Psoas muscle (tissue), 8 donors: Measurements from ENCODE around the gene B4GALT1. TPM values are rescaled to one million over a fixed set of nuclear protein-coding genes. Genes with fewer than 3 reads are reported as not detected.

Source experiments
- ATAC-seq, 4 donors: fragments of 200-7000 bp; cut with Tn5 transposase; one replicate each; pipeline ENCODE4 v1.9.1; 2020; ENCODE audit warnings: moderate library complexity in 3 of 4, mild to moderate bottlenecking in 2 of 4
- DNase-seq, 2 donors: peaks; one replicate each; pipeline ENCODE4 v3.0.0-alpha.2; 2020
- H3K27ac ChIP-seq: fragments of 200-600 bp; one replicate; pipeline ENCODE4 v1.8.0; 2022
- H3K27me3 ChIP-seq, 3 donors: fragments of 200-600 bp in 1 of 3; one replicate each; pipeline versions ENCODE4 v1.6.1 to v1.8.0; 2013 to 2022; ENCODE audit warnings: low read length in 2 of 3, mild to moderate bottlenecking in 2 of 3, moderate library complexity in 1 of 3; ENCODE audit not compliant: insufficient read depth in 3 of 3
- H3K36me3 ChIP-seq, 2 donors: fragments of 200-600 bp in 1 of 2; one replicate each; pipeline versions ENCODE4 v1.6.1 to v1.8.0; 2013 to 2022; ENCODE audit warnings: low read depth in 1 of 2, mild to moderate bottlenecking in 1 of 2, moderate library complexity in 1 of 2; ENCODE audit not compliant: insufficient read depth in 1 of 2
- H3K4me1 ChIP-seq: fragments of 200-600 bp; one replicate; pipeline ENCODE4 v1.8.0; 2022
- H3K4me3 ChIP-seq: fragments of 200-600 bp; one replicate; pipeline ENCODE4 v1.8.0; 2022; ENCODE audit warnings: mild to moderate bottlenecking
- H3K9me3 ChIP-seq: fragments of 200-600 bp; one replicate; pipeline ENCODE4 v1.8.0; 2022
- CTCF ChIP-seq: fragments of 200-600 bp; IDR thresholded peaks from one replicate; pipeline ENCODE4 v1.8.0; 2022; ENCODE audit warnings: antibody characterized with exemption
- WGBS, 3 donors: extraction: QIAGEN DNeasy Blood & Tissue Kit; methylation state at CpG; one replicate each; pipeline versions ENCODE4 v1.1.6 to v1.1.7; 2013; 5-methylcytosine and 5-hydroxymethylcytosine counted together
- intact Hi-C, 2 donors: fragments of 100-400 bp; cut with DNase I; formaldehyde crosslinking; loops; one replicate each; pipeline versions ENCODE4 v1.11.0 to v1.14.2; 2022
- polyA plus RNA-seq, 3 donors: library from polyadenylated mRNA; stranded (reverse); fragments of 200-250 nt; gene quantifications; one replicate each; pipeline ENCODE4 v1.2.3, GENCODE V29; 2013
- total RNA-seq, 4 donors: library from RNA; stranded (reverse); fragmentation: NEBNext Ultra II Directional in 2 of 4; extraction: Animal tissue kit (Norgen Biotek cat#: 25700) in 2 of 4; gene quantifications; one replicate each; pipeline versions ENCODE4 v1.2.1 to v1.2.4, GENCODE V29; 2021 to 2023
- donor health status: healthy with polysubstance abuse.
- donor health status: DM: no; HTN: no; CAD: no; lungs with moderate emphysema.
- donor health status: Bipolar disorder and iron deficiency.
- donor health status: healthy.
- donor health status: DM: yes; HTN: yes; CAD: no.
- donor health status: DM: no; HTN: no; CAD: no.
- donor health status: DM: no; HTN: no; CAD: no.
- donor health status: DM: yes; HTN: yes; CAD: no.

Gene B4GALT1
- total and polyA plus RNA-seq, 7 donors = 13.0 to 28.1 (median 22.3) TPM

- DNase-seq (no peak), ATAC-seq (no peak)
- Histone ChIP-seq H3K27ac (no peak overlapping the region), H3K9me3 (no peaks in the 10 kb centered on the region), H3K27me3 (no peaks in the 10 kb centered on the region), H3K4me3 (no peak overlapping the region), H3K4me1 (peaks cover 13% of the 10 kb centered on the region), H3K36me3 (peaks cover 0 to 52% of the 10 kb centered on the region in 2 donors)
- intact Hi-C loops = no loop called here
- 90 to 96% (median 96%) methylated on average over 7 to 8 of the region's 8 CpGs for WGBS, 3 donors
- TF ChIP-seq CTCF = no peak
These were observed 43.6 kb downstream of the B4GALT1 start for GRCh38 chr9:33123407-33124031.

- 81 to 87% (median 83%) methylated on average over 1 of the region's 1 CpG for WGBS, 3 donors
- no peak for DNase-seq
- Histone ChIP-seq H3K4me3 (no peak overlapping the region), H3K4me1 (peaks cover 6% of the 10 kb centered on the region), H3K27me3 (no peaks in the 10 kb centered on the region), H3K36me3 (peaks cover 0 to 47% of the 10 kb centered on the region in 2 donors), H3K9me3 (no peaks in the 10 kb centered on the region), H3K27ac (no peak overlapping the region)
- ATAC-seq = no peak
- intact Hi-C loops = no loop called here
- TF ChIP-seq CTCF = no peak
These were observed 46.5 kb downstream of the B4GALT1 start for GRCh38 chr9:33120620-33121019.

- Histone ChIP-seq H3K36me3 (peaks cover 0 to 57% of the 10 kb centered on the region in 2 donors), H3K27me3 (no peaks in the 10 kb centered on the region), H3K9me3 (no peaks in the 10 kb centered on the region), H3K4me1 (no peaks in the 10 kb centered on the region), H3K27ac (no peak overlapping the region), H3K4me3 (no peak overlapping the region)
- ATAC-seq (no peak), DNase-seq (no peak)
- no peak for TF ChIP-seq CTCF
- 90 to 92% (median 91%) methylated on average over 4 of the region's 4 CpGs for WGBS, 3 donors
- intact Hi-C loops = no loop called here
These were observed 49.3 kb downstream of the B4GALT1 start for GRCh38 chr9:33117796-33118195.

- no peak for TF ChIP-seq CTCF
- peaks cover 0 to 62% of the 10 kb centered on the region in 2 donors for H3K36me3 ChIP-seq
These were observed 49.8 kb downstream of the B4GALT1 start for GRCh38 chr9:33117306-33117705.

GRCh38 chr9:33116860-33117259 lies 50.3 kb downstream of the B4GALT1 start:
- no peaks in the 10 kb centered on the region for H3K9me3 ChIP-seq
- no peak overlapping the region for H3K27ac ChIP-seq
- intact Hi-C loops = no loop called here
- H3K4me1 ChIP-seq = no peaks in the 10 kb centered on the region
- TF ChIP-seq CTCF = no peak
- WGBS, 3 donors = 70 to 78% (median 74%) methylated on average over 2 of the region's 2 CpGs
- no peaks in the 10 kb centered on the region for H3K27me3 ChIP-seq
- DNase-seq (no peak), ATAC-seq (no peak)
- H3K36me3 ChIP-seq = peaks cover 0 to 66% of the 10 kb centered on the region in 2 donors
- H3K4me3 ChIP-seq = no peak overlapping the region

More at GRCh38 chr9:33117306-33117705, 49.8 kb downstream of the B4GALT1 start:
- no peaks in the 10 kb centered on the region for H3K27me3 ChIP-seq
- WGBS, 3 donors = 48 to 52% (median 49%) methylated on average over 1 of the region's 1 CpG
- ATAC-seq = no peak
- intact Hi-C loops = no loop called here
- no peak for DNase-seq
- H3K9me3 ChIP-seq = no peaks in the 10 kb centered on the region
- H3K27ac ChIP-seq = no peak overlapping the region
- no peaks in the 10 kb centered on the region for H3K4me1 ChIP-seq
- no peak overlapping the region for H3K4me3 ChIP-seq
